HG02763 (cell line): ENCODE measurements around the gene LGMN.

Experiments used
- ATAC-seq: cut with Tn5 transposase; IDR thresholded peaks from one replicate; pipeline ENCODE4 v1.9.1; 2021; ENCODE audit warnings: mild to moderate bottlenecking, moderate library complexity; ENCODE audit not compliant: unreplicated experiment

LGMN gene

GRCh38 chr14:92677955-92678354 is 70.5 kb downstream of the LGMN start:
- no peak for ATAC-seq

GRCh38 chr14:92677087-92677668 is 71.2 kb downstream of the LGMN start:
- ATAC-seq, result peak; percentile 69

GRCh38 chr14:92676403-92677086 is 71.9 kb downstream of the LGMN start:
- ATAC-seq, result no peak

GRCh38 chr14:92675976-92676375 is 72.5 kb downstream of the LGMN start:
- no peak for ATAC-seq

GRCh38 chr14:92675421-92675820 is 73.0 kb downstream of the LGMN start:
- ATAC-seq, result no peak

- no peak for ATAC-seq
Observed at GRCh38 chr14:92673601-92674150, 74.8 kb downstream of the LGMN start.

GRCh38 chr14:92670643-92671366 is 77.6 kb downstream of the LGMN start:
- ATAC-seq, result no peak

- ATAC-seq, result peak; percentile 43
Observed at GRCh38 chr14:92670160-92670559, 78.3 kb downstream of the LGMN start.

GRCh38 chr14:92668276-92668973 is 80.0 kb downstream of the LGMN start:
- no peak for ATAC-seq

GRCh38 chr14:92666251-92666650 is 82.2 kb downstream of the LGMN start:
- ATAC-seq, result no peak

GRCh38 chr14:92665661-92666110 is 82.7 kb downstream of the LGMN start:
- ATAC-seq, result no peak

GRCh38 chr14:92663049-92663448 is 85.4 kb downstream of the LGMN start:
- ATAC-seq, result no peak

GRCh38 chr14:92660571-92660970 is 87.9 kb downstream of the LGMN start:
- no peak for ATAC-seq

- ATAC-seq, result no peak
Observed at GRCh38 chr14:92659765-92660561, 88.5 kb downstream of the LGMN start.

GRCh38 chr14:92658684-92659083 is 89.7 kb downstream of the LGMN start:
- ATAC-seq, result no peak

GRCh38 chr14:92658160-92658559 is 90.3 kb downstream of the LGMN start:
- no peak for ATAC-seq

- ATAC-seq, result no peak
Observed at GRCh38 chr14:92657457-92658142, 90.8 kb downstream of the LGMN start.

- ATAC-seq, result no peak
Observed at GRCh38 chr14:92656306-92657081, 91.9 kb downstream of the LGMN start.
